GM11168 (cell line): ENCODE data around the gene MFAP1.
"Not testable (repeated sequence)": the region's sequence is repeated elsewhere in the genome, so short reads cannot be mapped to it uniquely, and the experiment has no call there.

ENCODE experiments used
- in situ Hi-C: fragments of 300-500 bp; cut with MboI; formaldehyde crosslinking; loops from one replicate; pipeline ENCODE4 v1.12.0; 2022; ENCODE audit warnings: low sequenced_read_pairs; ENCODE audit not compliant: unreplicated experiment

Gene MFAP1

DNA sequence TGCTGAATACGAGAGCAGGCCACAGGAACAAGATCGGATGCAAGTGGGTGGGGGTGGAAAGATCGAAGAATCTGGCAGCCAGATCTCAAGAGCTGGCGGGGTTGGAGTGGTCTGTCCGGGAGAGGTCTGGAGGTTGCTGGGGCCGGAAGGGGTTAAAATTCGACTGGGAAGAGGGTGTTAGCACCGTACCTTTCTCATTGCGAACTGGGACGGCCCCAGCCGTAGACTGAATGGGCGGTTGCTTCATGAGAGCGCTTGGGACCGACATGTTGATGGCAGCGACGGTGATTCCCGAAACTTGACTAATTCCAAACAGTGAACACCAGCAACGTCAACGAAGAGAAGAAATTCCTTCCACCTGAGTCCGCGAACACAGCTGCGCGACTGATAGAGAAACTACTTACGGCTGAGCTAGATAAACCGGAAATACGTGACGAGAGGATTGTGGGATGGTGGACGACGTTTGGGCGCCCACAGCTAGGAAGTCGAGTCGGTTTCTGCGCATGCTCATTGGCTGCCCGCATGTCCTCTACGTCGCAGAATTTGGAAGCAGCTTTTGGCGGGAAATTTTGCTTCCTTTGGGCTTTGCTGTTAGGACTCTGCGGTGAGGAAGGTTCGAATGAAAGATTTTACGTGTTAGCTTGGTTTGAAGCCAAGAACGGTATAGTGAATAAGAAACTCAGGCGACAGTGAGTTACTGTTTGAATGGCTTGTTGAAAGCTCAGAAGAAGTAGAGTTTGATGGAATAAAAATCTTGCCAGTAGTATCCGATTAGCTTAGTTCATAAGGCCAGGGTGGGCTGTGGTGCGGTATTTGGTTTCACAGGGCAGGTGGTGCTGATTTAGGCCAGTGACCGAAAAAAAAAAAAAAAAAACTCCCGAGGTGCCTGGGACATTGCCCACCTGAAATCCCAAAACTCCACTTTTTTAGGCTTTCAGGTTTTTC is at the start of gene MFAP1:
Gene MFAP1 (minus strand): TSS at position 389 of the 945 bp plus-strand sequence. CDS start 121 bp downstream, at position 268.
- in situ Hi-C loops, result no loop called here

DNA sequence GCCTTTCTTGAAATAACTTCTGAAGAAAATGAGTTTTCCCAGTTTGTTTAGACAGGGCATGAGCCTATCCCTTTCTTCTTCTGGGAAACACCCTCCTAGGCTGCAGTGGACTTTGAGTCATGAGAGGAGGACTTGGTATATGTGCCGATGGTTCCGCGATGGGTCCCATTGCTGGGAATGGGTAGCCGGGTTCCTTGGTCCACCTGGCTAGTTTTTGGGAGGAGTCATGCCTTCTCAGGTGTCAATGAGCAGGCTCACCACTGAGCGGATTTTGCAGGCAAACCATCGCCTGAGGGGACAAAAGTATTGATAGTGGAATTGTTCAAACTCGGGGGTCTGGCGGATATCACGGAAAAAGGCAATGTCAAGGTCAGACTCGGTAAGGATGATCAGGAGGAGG is 49.2 kb upstream of the MFAP1 start:
- in situ Hi-C loops, result no loop called here

GRCh38 chr15:43872416-43873020 is 48.0 kb upstream of the MFAP1 start:
- in situ Hi-C loops, result no loop called here

GRCh38 chr15:43871835-43872234 is 47.3 kb upstream of the MFAP1 start:
- in situ Hi-C loops, result no loop called here

GRCh38 chr15:43868406-43868805 is 43.9 kb upstream of the MFAP1 start:
- in situ Hi-C loops, result no loop called here

DNA sequence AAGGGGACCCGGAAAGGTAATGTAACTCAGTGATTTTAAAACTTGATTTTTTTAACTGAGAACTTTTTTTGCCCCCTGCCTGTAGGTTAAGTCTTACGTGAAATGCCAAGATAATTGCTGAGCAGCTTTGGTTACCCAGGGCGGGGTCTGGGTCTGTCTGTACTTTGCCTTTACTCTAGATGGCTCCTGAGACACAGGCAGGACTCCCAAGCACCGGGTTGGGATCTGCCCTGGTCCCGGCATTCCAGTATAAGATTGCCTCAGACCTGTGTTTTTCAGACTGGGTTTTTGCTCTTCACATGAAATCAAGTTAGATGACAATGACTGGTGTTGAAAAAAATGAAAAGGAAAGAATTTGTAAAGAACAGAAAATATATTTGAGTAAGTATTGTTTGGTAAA is 42.6 kb upstream of the MFAP1 start:
- in situ Hi-C loops, result no loop called here

GRCh38 chr15:43866636-43867035 is 42.1 kb upstream of the MFAP1 start:
- in situ Hi-C loops, result not testable (repeated sequence)

DNA sequence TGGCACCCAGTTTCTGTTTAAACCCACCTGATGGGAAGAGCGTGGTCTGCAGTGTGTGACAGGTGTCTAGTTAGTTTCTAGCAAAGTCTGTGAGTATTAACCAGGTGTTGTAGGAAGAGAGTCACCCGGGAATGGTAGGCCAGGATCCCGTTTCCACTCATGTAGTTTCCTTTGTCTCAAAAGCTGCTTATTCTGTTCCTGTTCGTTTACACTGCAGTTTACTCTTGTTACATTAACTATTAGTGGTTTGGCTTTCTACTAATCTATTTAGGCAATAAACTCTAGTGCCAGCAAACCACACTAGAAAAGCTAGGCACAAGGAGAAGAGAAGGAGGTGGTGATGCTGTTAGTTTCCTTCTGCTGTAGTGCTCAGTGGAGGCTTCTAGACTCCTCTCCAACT is 35.1 kb upstream of the MFAP1 start:
- in situ Hi-C loops, result no loop called here

- in situ Hi-C loops, result no loop called here
These were observed 30.3 kb upstream of the MFAP1 start for GRCh38 chr15:43854801-43855200.

GRCh38 chr15:43852607-43853006 is 28.1 kb upstream of the MFAP1 start:
- in situ Hi-C loops, result no loop called here

DNA sequence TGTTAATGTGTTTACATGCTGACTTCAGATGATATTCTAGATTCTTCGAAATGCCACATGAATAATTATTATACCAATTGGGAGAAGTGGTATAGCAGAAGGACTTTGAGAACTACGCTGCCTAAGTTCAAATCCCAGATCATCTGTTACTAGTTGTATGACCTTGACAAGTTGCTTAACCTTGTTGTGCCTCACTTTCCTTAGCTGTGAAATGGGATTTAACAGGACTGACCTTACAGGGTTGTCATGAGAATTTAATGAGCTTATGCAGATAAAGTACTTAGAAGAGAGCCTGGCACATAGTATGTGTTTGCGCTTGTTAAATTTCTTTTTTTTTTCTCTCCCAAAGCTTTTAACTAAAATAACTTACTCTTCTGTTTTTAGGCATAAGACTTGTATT is 26.8 kb upstream of the MFAP1 start:
- in situ Hi-C loops, result no loop called here

GRCh38 chr15:43845421-43845820 is 20.9 kb upstream of the MFAP1 start:
- in situ Hi-C loops, result no loop called here

GRCh38 chr15:43832485-43832884 is 8.0 kb upstream of the MFAP1 start:
- in situ Hi-C loops, result not testable (repeated sequence)

DNA sequence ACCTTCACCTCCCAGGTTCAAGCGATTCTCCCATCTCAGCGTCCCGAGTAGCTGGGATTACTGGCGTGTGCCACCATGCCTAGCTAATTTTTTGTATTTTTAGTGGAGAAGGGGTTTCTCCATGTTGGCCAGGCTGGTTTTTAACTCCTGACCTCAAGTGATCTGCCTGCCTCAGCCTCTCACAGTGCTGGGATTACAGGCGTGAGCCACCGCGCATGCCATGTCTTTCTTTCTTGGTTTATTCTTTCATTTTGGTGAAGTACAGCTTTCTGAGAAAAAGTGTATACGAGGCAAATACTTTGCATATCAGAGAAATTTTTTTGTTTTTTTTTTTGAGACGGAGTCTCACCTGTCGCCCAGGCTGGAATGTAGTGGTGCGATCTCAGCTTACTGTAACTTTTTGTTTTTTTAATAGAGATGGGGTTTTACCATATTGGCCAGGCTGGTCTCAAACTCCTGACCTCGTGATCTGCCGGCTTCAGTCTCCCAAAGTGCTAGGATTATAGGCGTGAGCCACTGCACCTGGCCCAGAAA is 7.1 kb upstream of the MFAP1 start:
- in situ Hi-C loops, result not testable (repeated sequence)

- in situ Hi-C loops, result not testable (repeated sequence)
These were observed 6.3 kb upstream of the MFAP1 start for GRCh38 chr15:43830691-43831275.

DNA sequence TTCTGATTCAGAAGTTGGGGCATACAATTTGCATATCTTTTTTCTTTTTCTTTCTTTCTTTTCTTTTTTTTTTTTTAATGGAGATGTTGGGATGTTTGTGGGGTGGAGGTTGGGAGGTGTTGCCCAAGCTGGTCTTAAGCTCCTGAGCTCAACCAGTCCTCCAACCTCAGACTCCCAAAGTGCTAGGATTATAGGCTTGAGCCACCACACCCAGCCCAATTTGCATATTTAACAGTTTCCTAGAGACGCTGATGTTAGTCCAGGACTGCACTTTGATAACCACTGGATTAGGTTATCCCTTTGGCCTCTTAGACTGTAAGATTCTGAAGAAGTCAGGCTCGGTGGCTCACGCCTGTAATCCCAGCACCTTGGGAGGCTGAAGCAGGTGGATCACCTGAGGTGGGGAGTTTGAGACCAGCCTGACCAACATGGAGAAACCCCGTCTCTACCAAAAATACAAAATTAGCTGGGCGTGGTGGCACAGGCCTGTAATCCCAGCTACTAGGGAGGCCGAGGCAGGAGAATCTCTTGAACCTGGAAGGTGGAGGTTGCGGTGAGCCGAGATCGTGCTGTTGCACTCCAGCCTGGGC is 5.6 kb upstream of the MFAP1 start:
- in situ Hi-C loops, result not testable (repeated sequence)

DNA sequence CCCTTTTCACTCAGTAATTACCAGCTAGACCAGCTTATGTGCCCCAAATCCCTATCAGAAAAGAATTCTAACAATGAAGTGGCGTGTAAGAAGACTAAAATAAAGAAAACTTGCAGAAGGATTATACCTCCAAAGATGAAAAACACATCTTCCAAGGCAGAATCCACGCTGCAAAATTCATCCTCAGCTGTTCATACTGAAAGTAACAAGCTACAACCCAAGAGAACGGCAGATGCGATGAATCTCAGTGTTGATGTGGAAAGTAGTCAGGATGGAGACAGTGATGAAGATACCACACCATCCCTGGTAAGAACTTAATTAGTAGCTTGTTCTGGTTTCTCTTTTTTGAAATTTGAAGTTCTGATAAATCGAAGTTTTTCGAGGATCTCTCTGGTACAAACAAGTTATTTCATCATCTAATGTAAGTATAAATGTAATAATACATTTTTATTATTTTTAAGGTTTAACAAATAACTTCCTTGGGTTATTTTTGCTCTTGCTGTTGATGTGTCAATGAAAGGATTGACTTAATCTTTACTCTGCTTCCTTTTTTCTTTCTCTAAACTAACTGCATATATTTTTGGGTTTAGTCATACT is 3.7 kb upstream of the MFAP1 start:
- in situ Hi-C loops, result no loop called here

GRCh38 chr15:43826508-43827341 is 2.2 kb upstream of the MFAP1 start, which contains the start of gene WDR76:
TSS of gene WDR76 (plus strand) at chr15:43827002. CDS start at chr15:43827033, 31 bp downstream.
- in situ Hi-C loops, result no loop called here

GRCh38 chr15:43826029-43826507 is 1.6 kb upstream of the MFAP1 start:
- in situ Hi-C loops, result no loop called here
